ENCODE results near the gene INS.
"Not testable (repeated sequence)": the region's sequence is repeated elsewhere in the genome, so short reads cannot be mapped to it uniquely, and the experiment has no call there.

Gene INS

DNA sequence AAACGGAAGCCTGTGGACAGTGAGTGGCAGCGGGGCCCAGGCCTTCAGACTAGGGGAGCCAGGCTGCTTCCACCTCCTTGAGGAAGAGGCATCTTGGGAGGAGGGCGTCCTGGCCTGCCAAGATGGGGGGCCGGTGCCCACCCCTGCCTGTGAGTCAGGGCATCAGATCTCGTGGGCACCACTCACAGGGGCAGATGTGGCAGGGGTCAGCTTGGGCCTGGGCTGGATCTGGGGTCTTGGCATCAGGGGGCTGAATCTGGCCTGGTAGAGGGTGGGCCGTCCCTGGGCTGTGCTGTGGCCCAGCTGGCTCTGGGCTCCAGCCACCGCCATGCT, 34.7 kb upstream of the INS start:
- H2AK5ac ChIP-seq (ENCODE audit: low read length), result no peak overlapping the region
- H4K5ac ChIP-seq (ENCODE audit: low read length), result no peak overlapping the region
- no peaks in the 10 kb centered on the region for H3K27me3 ChIP-seq (ENCODE audit: insufficient read depth, low read length, poor library complexity)
- no peak overlapping the region for H3K56ac ChIP-seq (ENCODE audit: low read length)
- no peaks in the 10 kb centered on the region for H3K36me3 ChIP-seq (ENCODE audit: control insufficient read depth, insufficient read depth, low read length)
- no peak overlapping the region for H2BK5ac ChIP-seq (ENCODE audit: low read length)
- no CpG with 5 or more reads among the region's 7 CpGs for WGBS (ENCODE audit: extremely low coverage, insufficient coverage, low lambda C conversion rate)
- H3K23ac ChIP-seq (ENCODE audit: low read length), result no peak overlapping the region
- H3K4ac ChIP-seq (ENCODE audit: low read depth, low read length), result no peak overlapping the region
- no peak overlapping the region for H4K8ac ChIP-seq (ENCODE audit: low read depth, low read length)
- H3K4me2 ChIP-seq (ENCODE audit: low read length), result no peak overlapping the region
- H2BK120ac ChIP-seq (ENCODE audit: low read depth, low read length), result no peak overlapping the region
- no peaks in the 10 kb centered on the region for H3K79me1 ChIP-seq (ENCODE audit: low read length)
- no peak overlapping the region for H3K18ac ChIP-seq (ENCODE audit: low read length)
- DNase-seq, result no peak
- H3K4me3 ChIP-seq (ENCODE audit: low read length), result no peak overlapping the region
- H2BK15ac ChIP-seq (replicated peaks; ENCODE audit: low read depth), result no peak overlapping the region
- H3K9ac ChIP-seq (ENCODE audit: low read length), result no peak overlapping the region
- no peaks in the 10 kb centered on the region for H3K4me1 ChIP-seq (ENCODE audit: control insufficient read depth, low read depth, low read length)
- H3K79me2 ChIP-seq (ENCODE audit: control insufficient read depth, insufficient read depth, low read length), result no peaks in the 10 kb centered on the region
- H3K27ac ChIP-seq (ENCODE audit: low read depth, low read length), result no peak overlapping the region

DNA sequence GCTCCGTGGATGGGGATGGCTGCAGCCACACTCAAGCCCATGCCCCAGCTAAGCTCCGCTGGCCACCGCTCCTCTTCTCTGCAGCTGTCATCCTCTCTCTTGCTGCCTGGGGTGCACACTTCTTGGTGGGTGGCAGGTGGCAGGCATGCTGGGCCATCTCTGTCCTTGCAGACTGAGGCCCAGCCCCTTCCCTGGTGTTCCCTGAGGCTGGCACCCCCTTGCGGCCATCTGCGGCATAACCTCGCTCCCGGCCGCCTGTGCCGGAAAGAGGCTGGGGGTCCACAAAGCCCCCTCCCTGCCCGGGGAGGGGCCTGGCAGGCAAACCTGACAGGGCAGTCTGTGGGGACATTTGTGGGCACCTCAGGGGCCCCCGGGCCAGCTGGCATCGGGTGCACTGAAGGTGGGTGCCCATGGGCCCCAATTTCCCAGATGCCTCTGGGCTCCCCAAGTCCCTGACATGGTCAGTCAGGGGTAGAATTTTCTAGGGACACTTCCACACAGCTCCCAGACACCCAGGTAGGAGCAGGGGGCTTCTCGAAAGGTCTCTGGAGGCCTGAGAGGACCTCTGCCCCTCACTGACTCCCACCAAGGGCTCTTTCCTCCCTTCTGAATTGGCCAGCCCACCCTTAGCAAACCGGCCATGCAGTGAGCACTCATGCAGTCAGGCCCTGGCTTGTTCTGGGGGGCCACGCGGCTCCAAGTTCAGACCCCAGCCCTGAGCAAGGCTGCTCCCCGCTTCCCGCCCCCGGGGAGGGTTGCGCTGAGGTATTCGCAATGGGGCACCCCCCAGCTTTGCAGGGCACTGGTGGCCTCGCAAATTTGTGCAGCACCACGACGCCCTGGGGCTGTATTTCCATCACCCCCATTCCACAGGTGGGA, 34.1 kb upstream of the INS start:
- Histone ChIP-seq H3K27ac (ENCODE audit: low read depth, low read length) (no peak overlapping the region), H3K4ac (ENCODE audit: low read depth, low read length) (no peak overlapping the region), H3K36me3 (ENCODE audit: control insufficient read depth, insufficient read depth, low read length) (no peaks in the 10 kb centered on the region), H2BK5ac (ENCODE audit: low read length) (no peak overlapping the region), H2BK15ac (replicated peaks; ENCODE audit: low read depth) (no peak overlapping the region), H3K79me1 (ENCODE audit: low read length) (no peaks in the 10 kb centered on the region), H3K27me3 (ENCODE audit: insufficient read depth, low read length, poor library complexity) (no peaks in the 10 kb centered on the region), H3K18ac (ENCODE audit: low read length) (no peak overlapping the region), H3K4me2 (ENCODE audit: low read length) (no peak overlapping the region), H2AK5ac (ENCODE audit: low read length) (no peak overlapping the region), H3K4me3 (ENCODE audit: low read length) (no peak overlapping the region), H4K8ac (ENCODE audit: low read depth, low read length) (no peak overlapping the region), H3K4me1 (ENCODE audit: control insufficient read depth, low read depth, low read length) (no peaks in the 10 kb centered on the region), H2BK120ac (ENCODE audit: low read depth, low read length) (no peak overlapping the region), H3K9ac (ENCODE audit: low read length) (no peak overlapping the region), H4K5ac (ENCODE audit: low read length) (no peak overlapping the region), H3K23ac (ENCODE audit: low read length) (no peak overlapping the region), H3K56ac (ENCODE audit: low read length) (no peak overlapping the region), H3K79me2 (ENCODE audit: control insufficient read depth, insufficient read depth, low read length) (no peaks in the 10 kb centered on the region)
- WGBS (ENCODE audit: extremely low coverage, insufficient coverage, low lambda C conversion rate), result no CpG with 5 or more reads among the region's 24 CpGs
- DNase-seq, result peak; percentile 55

DNA sequence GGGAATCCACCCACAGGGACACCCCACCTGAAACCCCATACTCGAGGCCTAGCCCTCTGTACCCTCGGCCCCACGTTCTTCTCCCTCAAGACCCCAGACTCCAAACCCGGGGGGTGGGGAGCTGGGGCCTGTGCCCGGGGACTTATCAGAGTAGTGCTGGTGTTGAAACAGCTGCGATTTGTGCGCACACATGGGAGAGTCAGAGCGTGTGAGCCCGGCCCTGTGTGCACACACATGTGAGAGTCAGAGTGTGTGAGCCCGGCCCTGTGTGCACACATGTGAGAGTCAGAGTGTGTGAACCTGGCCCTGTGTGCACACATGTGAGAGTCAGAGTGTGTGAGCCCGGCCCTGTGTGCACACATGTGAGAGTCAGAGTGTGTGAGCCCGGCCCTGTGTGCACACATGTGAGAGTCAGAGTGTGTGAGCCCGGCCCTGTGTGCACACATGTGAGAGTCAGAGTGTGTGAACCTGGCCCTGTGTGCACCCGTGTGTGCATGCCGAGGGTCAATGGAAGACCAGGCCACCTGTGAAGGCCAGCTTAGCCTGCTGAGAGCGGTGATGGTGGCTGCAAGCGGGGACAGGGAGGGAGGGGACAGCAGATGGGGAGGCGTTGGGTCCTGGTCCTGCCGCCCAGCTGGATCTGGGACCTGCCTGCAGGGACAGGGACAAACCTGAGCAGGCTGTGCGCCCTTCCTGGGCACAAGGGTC, 33.0 kb upstream of the INS start:
- not testable (repeated sequence) for H2BK5ac ChIP-seq (ENCODE audit: low read length); H3K36me3 ChIP-seq (ENCODE audit: control insufficient read depth, insufficient read depth, low read length); H3K79me1 ChIP-seq (ENCODE audit: low read length); H4K8ac ChIP-seq (ENCODE audit: low read depth, low read length); H3K9ac ChIP-seq (ENCODE audit: low read length); H4K5ac ChIP-seq (ENCODE audit: low read length); H3K18ac ChIP-seq (ENCODE audit: low read length); H2AK5ac ChIP-seq (ENCODE audit: low read length); H3K23ac ChIP-seq (ENCODE audit: low read length); H3K56ac ChIP-seq (ENCODE audit: low read length); H3K4ac ChIP-seq (ENCODE audit: low read depth, low read length); H2BK15ac ChIP-seq (replicated peaks; ENCODE audit: low read depth); H2BK120ac ChIP-seq (ENCODE audit: low read depth, low read length); DNase-seq; H3K27ac ChIP-seq (ENCODE audit: low read depth, low read length); H3K4me1 ChIP-seq (ENCODE audit: control insufficient read depth, low read depth, low read length); H3K27me3 ChIP-seq (ENCODE audit: insufficient read depth, low read length, poor library complexity); H3K4me2 ChIP-seq (ENCODE audit: low read length); H3K4me3 ChIP-seq (ENCODE audit: low read length); H3K79me2 ChIP-seq (ENCODE audit: control insufficient read depth, insufficient read depth, low read length)
- no CpG with 5 or more reads among the region's 20 CpGs for WGBS (ENCODE audit: extremely low coverage, insufficient coverage, low lambda C conversion rate)

DNA sequence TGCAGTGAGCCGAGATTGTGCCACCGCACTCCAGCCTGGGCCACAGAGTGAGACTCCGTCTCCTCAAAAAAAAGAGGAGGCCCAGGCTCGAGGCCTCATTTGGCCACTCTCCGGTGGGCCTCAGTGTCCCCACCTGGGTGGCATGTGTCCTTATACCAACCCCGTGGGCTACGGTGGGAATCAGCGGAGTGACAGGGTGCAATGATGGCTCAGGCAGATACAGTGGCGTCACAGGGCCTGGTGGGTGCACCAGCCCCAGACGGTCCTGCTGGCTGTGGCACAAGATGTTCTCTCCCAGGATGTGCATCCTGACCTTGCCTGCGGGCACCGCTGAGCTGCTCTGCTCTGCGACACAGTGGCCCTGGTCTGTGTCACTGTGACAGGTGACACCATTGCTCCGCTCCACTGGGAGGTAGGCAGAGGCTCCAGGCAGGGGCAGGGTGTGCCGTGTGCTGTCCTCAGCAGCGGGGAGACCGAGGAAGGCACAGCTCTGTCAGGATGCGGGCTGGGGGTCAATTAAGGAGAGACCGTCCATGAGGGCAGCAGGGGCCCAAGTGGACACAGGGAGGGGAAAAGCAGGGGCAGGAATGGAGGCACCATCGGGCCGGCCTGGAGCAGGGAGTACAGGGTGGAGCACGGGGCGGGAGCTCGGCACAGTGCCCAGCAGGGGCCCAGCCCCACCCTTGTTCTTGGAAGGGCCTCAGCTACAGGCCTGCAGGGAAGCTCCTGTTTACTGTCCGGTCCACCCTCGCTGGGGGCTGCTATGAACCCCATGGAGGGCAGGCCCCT, 32.3 kb upstream of the INS start:
- Histone ChIP-seq H3K23ac (ENCODE audit: low read length) (no peak overlapping the region), H3K27ac (ENCODE audit: low read depth, low read length) (no peak overlapping the region), H4K5ac (ENCODE audit: low read length) (no peak overlapping the region), H3K9ac (ENCODE audit: low read length) (no peak overlapping the region), H3K79me1 (ENCODE audit: low read length) (no peaks in the 10 kb centered on the region), H3K56ac (ENCODE audit: low read length) (no peak overlapping the region), H2AK5ac (ENCODE audit: low read length) (no peak overlapping the region), H2BK15ac (replicated peaks; ENCODE audit: low read depth) (no peak overlapping the region), H4K8ac (ENCODE audit: low read depth, low read length) (no peak overlapping the region), H3K4me3 (ENCODE audit: low read length) (no peak overlapping the region), H2BK120ac (ENCODE audit: low read depth, low read length) (no peak overlapping the region), H2BK5ac (ENCODE audit: low read length) (no peak overlapping the region), H3K4me2 (ENCODE audit: low read length) (no peak overlapping the region), H3K27me3 (ENCODE audit: insufficient read depth, low read length, poor library complexity) (no peaks in the 10 kb centered on the region), H3K18ac (ENCODE audit: low read length) (no peak overlapping the region), H3K79me2 (ENCODE audit: control insufficient read depth, insufficient read depth, low read length) (no peaks in the 10 kb centered on the region), H3K36me3 (ENCODE audit: control insufficient read depth, insufficient read depth, low read length) (no peaks in the 10 kb centered on the region), H3K4me1 (ENCODE audit: control insufficient read depth, low read depth, low read length) (no peaks in the 10 kb centered on the region), H3K4ac (ENCODE audit: low read depth, low read length) (no peak overlapping the region)
- WGBS (ENCODE audit: extremely low coverage, insufficient coverage, low lambda C conversion rate), result no CpG with 5 or more reads among the region's 26 CpGs
- DNase-seq, result no peak

DNA sequence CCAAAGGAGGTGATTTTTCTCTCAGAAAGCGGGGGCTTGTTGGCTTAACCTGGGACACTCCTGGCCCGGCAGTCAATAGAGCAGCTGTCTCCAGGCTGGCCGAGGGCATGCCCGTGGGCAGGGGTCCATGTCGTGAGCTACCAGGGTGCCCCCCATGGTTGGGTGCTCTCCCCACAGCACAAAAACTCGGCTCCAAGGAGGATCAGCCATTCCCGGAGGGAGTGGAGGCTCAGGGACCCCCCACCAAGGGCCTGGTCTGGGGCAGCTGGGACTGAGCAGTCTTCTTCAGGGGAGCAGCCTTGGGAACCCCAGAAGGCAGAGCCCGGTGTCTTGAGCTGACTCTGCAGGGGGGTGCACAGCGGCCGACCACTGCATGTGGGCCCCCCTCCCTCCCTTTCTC, 31.4 kb upstream of the INS start:
- Histone ChIP-seq H3K4ac (ENCODE audit: low read depth, low read length) (no peak overlapping the region), H3K56ac (ENCODE audit: low read length) (no peak overlapping the region), H3K4me1 (ENCODE audit: control insufficient read depth, low read depth, low read length) (no peaks in the 10 kb centered on the region), H3K9ac (ENCODE audit: low read length) (no peak overlapping the region), H3K27me3 (ENCODE audit: insufficient read depth, low read length, poor library complexity) (no peaks in the 10 kb centered on the region), H3K79me2 (ENCODE audit: control insufficient read depth, insufficient read depth, low read length) (no peaks in the 10 kb centered on the region), H3K36me3 (ENCODE audit: control insufficient read depth, insufficient read depth, low read length) (no peaks in the 10 kb centered on the region), H3K4me3 (ENCODE audit: low read length) (no peak overlapping the region), H3K27ac (ENCODE audit: low read depth, low read length) (no peak overlapping the region), H3K23ac (ENCODE audit: low read length) (no peak overlapping the region), H2BK120ac (ENCODE audit: low read depth, low read length) (no peak overlapping the region), H2AK5ac (ENCODE audit: low read length) (no peak overlapping the region), H2BK5ac (ENCODE audit: low read length) (no peak overlapping the region), H3K79me1 (ENCODE audit: low read length) (no peaks in the 10 kb centered on the region), H3K4me2 (ENCODE audit: low read length) (no peak overlapping the region), H4K5ac (ENCODE audit: low read length) (no peak overlapping the region), H3K18ac (ENCODE audit: low read length) (no peak overlapping the region), H4K8ac (ENCODE audit: low read depth, low read length) (no peak overlapping the region), H2BK15ac (replicated peaks; ENCODE audit: low read depth) (no peak overlapping the region)
- WGBS (ENCODE audit: extremely low coverage, insufficient coverage, low lambda C conversion rate), result no CpG with 5 or more reads among the region's 10 CpGs
- no peak for DNase-seq
